Parathyroid adenoma (tissue), 2 donors: ENCODE data around the gene ALOX12B.
"Not testable (repeated sequence)": the region's sequence is repeated elsewhere in the genome, so short reads cannot be mapped to it uniquely, and the experiment has no call there.

Experiments
- H2AFZ ChIP-seq: fragments of 300-600 bp; sonication (generic); one replicate; pipeline ENCODE4 v1.7.0; 2017; ENCODE audit warnings: antibody characterized with exemption, mild to moderate bottlenecking
- H3K27ac ChIP-seq: fragments of 300-600 bp; sonication (generic); one replicate; pipeline ENCODE4 v1.7.0; 2017
- H3K27me3 ChIP-seq: fragments of 300-600 bp; sonication (generic); one replicate; pipeline ENCODE4 v1.7.0; 2017; ENCODE audit warnings: low read length; ENCODE audit not compliant: control insufficient read depth, insufficient read depth
- H3K36me3 ChIP-seq: fragments of 300-600 bp; sonication (generic); one replicate; pipeline ENCODE4 v1.7.0; 2017; ENCODE audit warnings: low read length; ENCODE audit not compliant: control insufficient read depth, insufficient read depth
- H3K4me1 ChIP-seq: fragments of 300-600 bp; sonication (generic); one replicate; pipeline ENCODE4 v1.7.0; 2017; ENCODE audit warnings: control low read depth
- H3K4me2 ChIP-seq: fragments of 300-600 bp; sonication (generic); one replicate; pipeline ENCODE4 v1.7.0; 2017; ENCODE audit warnings: low read length
- H3K4me3 ChIP-seq: fragments of 300-600 bp; sonication (generic); one replicate; pipeline ENCODE4 v1.7.0; 2017; ENCODE audit warnings: low read depth, low read length
- H3K79me2 ChIP-seq: fragments of 300-600 bp; sonication (generic); one replicate; pipeline ENCODE4 v1.7.0; 2017; ENCODE audit warnings: control low read depth
- H3K9ac ChIP-seq: fragments of 300-600 bp; sonication (generic); one replicate; pipeline ENCODE4 v1.7.0; 2017; ENCODE audit warnings: mild to moderate bottlenecking
- H3K9me3 ChIP-seq: fragments of 300-600 bp; sonication (generic); one replicate; pipeline ENCODE4 v1.7.0; 2017; ENCODE audit warnings: low read length; ENCODE audit not compliant: control insufficient read depth
- CTCF ChIP-seq: fragments of 300-600 bp; sonication (generic); IDR thresholded peaks from one replicate; pipeline ENCODE4 v1.7.0; 2017; ENCODE audit warnings: antibody characterized with exemption, mild to moderate bottlenecking
- donor health status: primary hyperparathyroidism.

Gene ALOX12B

GRCh38 chr17:8110907-8111306 lies 23.4 kb upstream of the ALOX12B start:
- Histone ChIP-seq H2AFZ (no peak overlapping the region), H3K4me2 (no peak overlapping the region), H3K79me2 (no peaks in the 10 kb centered on the region), H3K9me3 (no peaks in the 10 kb centered on the region), H3K36me3 (no peaks in the 10 kb centered on the region), H3K9ac (no peak overlapping the region), H3K4me3 (no peak overlapping the region), H3K27ac (no peak overlapping the region), H3K4me1 (no peaks in the 10 kb centered on the region), H3K27me3 (no peaks in the 10 kb centered on the region)
- no peak for TF ChIP-seq CTCF

DNA sequence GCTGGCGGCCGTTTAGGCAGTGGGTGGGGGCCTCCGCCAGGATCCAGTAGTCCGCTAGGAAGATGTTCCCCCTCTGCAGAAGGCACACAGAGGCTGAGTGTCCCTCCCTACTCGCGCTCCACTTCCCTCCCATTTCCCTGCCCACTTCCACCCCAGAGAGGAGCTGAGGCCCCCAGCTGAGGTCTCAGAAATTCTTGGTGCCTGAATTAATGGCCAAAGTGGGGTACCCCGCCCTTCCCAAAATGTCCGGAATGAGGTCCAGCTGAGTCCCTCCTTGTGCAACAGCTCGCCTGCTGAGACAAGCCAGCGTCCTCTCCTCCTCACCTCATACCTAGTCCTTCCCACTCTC lies 22.9 kb upstream of the ALOX12B start:
- Histone ChIP-seq H3K9me3 (no peaks in the 10 kb centered on the region), H3K36me3 (no peaks in the 10 kb centered on the region), H3K79me2 (no peaks in the 10 kb centered on the region), H3K4me2 (peak overlapping the region; percentile 87), H3K27ac (no peak overlapping the region), H2AFZ (peak overlapping the region; percentile 89), H3K27me3 (no peaks in the 10 kb centered on the region), H3K9ac (no peak overlapping the region), H3K4me1 (no peaks in the 10 kb centered on the region), H3K4me3 (no peak overlapping the region)
- TF ChIP-seq CTCF = no peak

DNA sequence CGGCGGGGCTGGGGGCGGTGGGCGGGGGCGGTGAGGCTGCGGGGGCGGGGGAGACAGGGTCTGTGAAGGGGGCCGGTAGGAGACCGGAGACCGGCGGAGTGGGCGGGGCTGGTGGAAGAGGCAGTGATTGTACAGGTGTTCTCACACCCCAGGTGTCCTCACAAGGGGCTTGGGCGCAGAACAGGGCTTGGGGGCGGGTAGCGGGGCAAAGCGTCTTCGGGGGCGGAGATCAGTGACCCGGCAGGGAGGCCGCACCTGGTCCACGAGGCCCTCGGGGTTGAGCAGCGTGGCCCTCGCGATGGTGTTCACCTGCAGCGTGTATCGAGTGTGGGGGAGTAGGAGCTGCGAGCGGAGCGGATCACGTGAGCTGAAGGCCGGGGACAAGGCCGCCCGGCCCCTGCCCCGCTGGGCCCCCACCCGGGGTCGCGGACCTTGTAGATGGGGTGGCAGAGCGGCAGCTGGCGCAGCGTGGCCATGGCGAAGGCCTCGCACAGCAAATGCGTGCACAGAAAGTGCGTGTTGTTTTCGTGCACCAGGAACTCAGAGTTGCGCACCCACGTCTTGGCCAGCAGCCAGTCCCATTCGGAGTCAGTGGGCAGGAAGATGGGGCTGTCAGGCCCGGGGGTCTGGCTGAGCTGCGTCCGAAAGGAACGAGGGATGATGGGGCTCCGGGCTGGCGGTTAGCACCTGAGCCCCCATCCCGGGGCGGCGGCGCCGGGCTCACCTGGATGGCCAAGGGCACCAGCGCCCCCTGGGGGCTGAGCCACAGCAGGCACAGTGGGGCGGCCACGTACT lies 22.3 kb upstream of the ALOX12B start:
- H3K36me3 ChIP-seq = no peaks in the 10 kb centered on the region
- peak; percentile 95 for TF ChIP-seq CTCF
- peak overlapping the region; percentile 47 for H3K4me3 ChIP-seq
- no peak overlapping the region for H3K9ac ChIP-seq
- peak overlapping the region; percentile 89 for H2AFZ ChIP-seq
- no peak overlapping the region for H3K27ac ChIP-seq
- H3K4me1 ChIP-seq = no peaks in the 10 kb centered on the region
- peak overlapping the region; percentile 87 for H3K4me2 ChIP-seq
- H3K9me3 ChIP-seq = no peaks in the 10 kb centered on the region
- no peaks in the 10 kb centered on the region for H3K79me2 ChIP-seq
- no peaks in the 10 kb centered on the region for H3K27me3 ChIP-seq

DNA sequence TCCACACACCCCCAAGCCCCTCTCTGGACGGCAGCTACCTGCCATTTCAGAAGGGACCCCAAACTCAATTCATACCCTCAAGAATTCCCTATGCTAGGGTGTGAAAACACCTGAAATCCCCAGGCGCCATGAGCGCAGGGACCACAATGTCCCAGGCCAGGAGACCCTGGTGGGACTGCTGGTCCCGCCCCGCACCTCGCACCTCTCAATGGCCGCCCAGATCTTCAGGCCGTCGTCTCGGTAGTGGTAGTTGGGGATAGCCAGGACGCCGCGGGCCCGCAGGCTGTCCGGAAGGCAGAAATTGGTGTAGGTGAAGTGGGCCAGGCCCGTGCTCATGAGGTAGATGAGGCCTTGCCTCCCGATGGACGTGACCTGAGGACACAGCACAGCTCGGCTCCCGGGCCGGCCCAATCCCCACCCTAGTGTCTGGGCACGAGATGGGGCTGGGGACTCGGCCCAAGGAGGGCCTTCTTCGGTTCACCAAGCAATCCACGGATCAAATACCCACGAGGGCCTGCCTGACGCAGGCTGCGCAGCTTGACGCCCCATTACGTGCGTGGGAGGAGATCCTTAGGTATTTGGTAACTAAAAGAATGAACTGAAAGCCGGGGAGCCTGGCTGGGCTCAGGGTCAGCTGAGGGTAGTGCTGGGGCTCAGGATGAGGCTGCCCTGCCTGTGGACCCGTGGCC lies 21.6 kb upstream of the ALOX12B start:
- Histone ChIP-seq H3K4me3 (no peak overlapping the region), H3K27me3 (no peaks in the 10 kb centered on the region), H3K27ac (no peak overlapping the region), H3K36me3 (no peaks in the 10 kb centered on the region), H3K9ac (no peak overlapping the region), H3K4me1 (no peaks in the 10 kb centered on the region), H2AFZ (no peak overlapping the region), H3K4me2 (no peak overlapping the region), H3K9me3 (no peaks in the 10 kb centered on the region), H3K79me2 (no peaks in the 10 kb centered on the region)
- no peak for TF ChIP-seq CTCF

DNA sequence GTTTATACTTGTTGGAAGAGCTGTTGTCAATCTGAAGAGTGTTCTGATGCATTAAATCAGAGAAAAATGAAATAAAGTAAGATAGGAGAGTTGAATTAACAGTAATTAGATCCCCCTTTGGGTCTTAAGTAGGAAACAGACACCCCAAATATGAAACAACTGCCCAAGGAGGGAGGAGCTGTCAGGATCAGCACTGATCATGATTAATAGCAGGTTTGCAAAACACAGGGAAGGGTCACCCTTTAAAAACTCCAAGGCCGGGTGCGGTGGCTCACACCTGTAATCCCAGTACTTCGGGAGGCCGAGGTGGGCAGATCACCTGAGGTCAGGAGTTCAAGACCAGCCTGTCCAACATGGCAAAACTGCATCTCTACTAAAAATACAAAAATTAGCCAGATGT lies 19.5 kb upstream of the ALOX12B start:
- H3K79me2 ChIP-seq, H2AFZ ChIP-seq, H3K27ac ChIP-seq, H3K36me3 ChIP-seq, H3K9me3 ChIP-seq, H3K27me3 ChIP-seq, H3K4me1 ChIP-seq, H3K9ac ChIP-seq, H3K4me2 ChIP-seq, H3K4me3 ChIP-seq: not testable (repeated sequence)
